CD4-positive, alpha-beta T cell (primary cell): ENCODE results near the gene CH25H. TPM values are rescaled to one million over a fixed set of nuclear protein-coding genes. Genes with fewer than 3 reads are reported as not detected.

Source experiments
- ATAC-seq: fragments of 200-7000 bp; cut with Tn5 transposase; one replicate; pipeline ENCODE4 v1.10.0; 2022; ENCODE audit warnings: mild to moderate bottlenecking; ENCODE audit not compliant: poor library complexity
- CTCF ChIA-PET: fragments of 350-600 bp; sonication (Branson Sonifier 250); formaldehyde crosslinking; loops from one replicate; lab custom pipeline; 2021; ENCODE audit warnings: antibody characterized with exemption, inconsistent platforms; lab: Charles Lee
- POLR2A ChIA-PET: fragments of 350-600 bp; sonication (Branson Sonifier 250); formaldehyde crosslinking; loops from one replicate; lab custom pipeline; 2021; ENCODE audit warnings: antibody characterized with exemption, inconsistent platforms; lab: Charles Lee
- DNase-seq, 14 experiments: peaks; one replicate each; pipeline ENCODE4 v3.0.0-alpha.2; 2013 to 2020; ENCODE audit warnings: mixed read lengths in 2 of 14
- H3K27ac ChIP-seq, 2 donors: one replicate each; pipeline versions ENCODE4 v1.5.1 to v1.7.0; 2013; ENCODE audit warnings: low read length in 2 of 2, low read depth in 1 of 2, mild to moderate bottlenecking in 1 of 2
- H3K27me3 ChIP-seq, 2 experiments: 1 replicate in 1 of 2; 2 replicates in 1 of 2; pipeline versions ENCODE4 v1.6.1 to v1.7.0; 2013; ENCODE audit warnings: low read length in 2 of 2, control low read depth in 1 of 2, mild to moderate bottlenecking in 1 of 2, moderate library complexity in 1 of 2; ENCODE audit not compliant: insufficient read depth in 2 of 2, control insufficient read depth in 1 of 2
- H3K36me3 ChIP-seq: one replicate; pipeline ENCODE4 v1.6.1; 2013; ENCODE audit warnings: low read length, control low read depth; ENCODE audit not compliant: insufficient read depth
- H3K4me1 ChIP-seq: one replicate; pipeline ENCODE4 v1.6.1; 2013; ENCODE audit warnings: low read length, control low read depth; ENCODE audit not compliant: insufficient read depth
- H3K4me3 ChIP-seq: one replicate; pipeline ENCODE4 v1.5.1; 2013; ENCODE audit warnings: mild to moderate bottlenecking, low read length, moderate library complexity
- H3K9me3 ChIP-seq, 2 experiments: 1 replicate in 1 of 2; 2 replicates in 1 of 2; pipeline versions ENCODE4 v1.6.1 to v1.7.0; 2013; ENCODE audit warnings: low read length in 2 of 2, mild to moderate bottlenecking in 2 of 2, control low read depth in 1 of 2, moderate library complexity in 1 of 2; ENCODE audit not compliant: control insufficient read depth in 1 of 2, insufficient read depth in 1 of 2
- H3K27ac Mint-ChIP-seq: one replicate; pipeline ENCODE4 v1.8.0; 2020; ENCODE audit warnings: mixed read lengths
- H3K27me3 Mint-ChIP-seq: one replicate; pipeline ENCODE4 v1.8.0; 2021; ENCODE audit warnings: mixed read lengths
- H3K36me3 Mint-ChIP-seq: one replicate; pipeline ENCODE4 v1.8.0; 2021; ENCODE audit warnings: low read depth, mixed read lengths
- H3K4me1 Mint-ChIP-seq: one replicate; pipeline ENCODE4 v1.8.0; 2021; ENCODE audit warnings: low read depth, mixed read lengths
- H3K4me3 Mint-ChIP-seq: one replicate; pipeline ENCODE4 v1.8.0; 2020; ENCODE audit warnings: mild to moderate bottlenecking, mixed read lengths
- H3K9me3 Mint-ChIP-seq: one replicate; pipeline ENCODE4 v1.8.0; 2020; ENCODE audit warnings: mixed read lengths
- intact Hi-C, 2 experiments: fragments of 100-400 bp; cut with DNase I in 1 of 2; cut with micrococcal nuclease in 1 of 2; formaldehyde crosslinking; loops; one replicate each; pipeline versions ENCODE4 v1.15.1 to v1.9.0; 2023 to 2025; cut with DNase I, micrococcal nuclease
- total RNA-seq, 174 experiments: library from RNA in 2 of 174; stranded (reverse) in 2 of 174; gene quantifications; one replicate each; pipeline ENCODE4 v1.2.3 and lab custom pipeline; 2021 to 2026
- TF ChIP-seq, protein P1 (sequence below): fragments of 200-600 bp; IDR thresholded peaks from one replicate; pipeline ENCODE4 v1.8.0; 2022; ENCODE audit warnings: antibody characterized with exemption, mild to moderate bottlenecking

Gene CH25H
- total RNA-seq, 2 experiments from 2014 or later: 0.49 to 0.50 TPM

- Mint-ChIP-seq H3K4me1 (peaks cover 9% of the 10 kb centered on the region), H3K27me3 (no peaks in the 10 kb centered on the region), H3K9me3 (no peaks in the 10 kb centered on the region), H3K36me3 (peaks cover 76% of the 10 kb centered on the region), H3K27ac (no peak overlapping the region), H3K4me3 (no peak overlapping the region)
- intact Hi-C loops: no loop called here
- Histone ChIP-seq H3K4me1 (no peaks in the 10 kb centered on the region), H3K9me3 (no peaks in the 10 kb centered on the region), H3K36me3 (peaks cover 31% of the 10 kb centered on the region), H3K27ac (no peak overlapping the region), H3K27me3 (no peaks in the 10 kb centered on the region), H3K4me3 (no peak overlapping the region)
- ChIA-PET POLR2A (no interaction called here), CTCF (no interaction called here)
- no peak for DNase-seq
- no peak for ATAC-seq
- TF ChIP-seq, protein P1, sequence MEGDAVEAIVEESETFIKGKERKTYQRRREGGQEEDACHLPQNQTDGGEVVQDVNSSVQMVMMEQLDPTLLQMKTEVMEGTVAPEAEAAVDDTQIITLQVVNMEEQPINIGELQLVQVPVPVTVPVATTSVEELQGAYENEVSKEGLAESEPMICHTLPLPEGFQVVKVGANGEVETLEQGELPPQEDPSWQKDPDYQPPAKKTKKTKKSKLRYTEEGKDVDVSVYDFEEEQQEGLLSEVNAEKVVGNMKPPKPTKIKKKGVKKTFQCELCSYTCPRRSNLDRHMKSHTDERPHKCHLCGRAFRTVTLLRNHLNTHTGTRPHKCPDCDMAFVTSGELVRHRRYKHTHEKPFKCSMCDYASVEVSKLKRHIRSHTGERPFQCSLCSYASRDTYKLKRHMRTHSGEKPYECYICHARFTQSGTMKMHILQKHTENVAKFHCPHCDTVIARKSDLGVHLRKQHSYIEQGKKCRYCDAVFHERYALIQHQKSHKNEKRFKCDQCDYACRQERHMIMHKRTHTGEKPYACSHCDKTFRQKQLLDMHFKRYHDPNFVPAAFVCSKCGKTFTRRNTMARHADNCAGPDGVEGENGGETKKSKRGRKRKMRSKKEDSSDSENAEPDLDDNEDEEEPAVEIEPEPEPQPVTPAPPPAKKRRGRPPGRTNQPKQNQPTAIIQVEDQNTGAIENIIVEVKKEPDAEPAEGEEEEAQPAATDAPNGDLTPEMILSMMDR: no peak
Observed at GRCh38 chr10:89226891-89227290, 19.8 kb upstream of the CH25H start.

DNA sequence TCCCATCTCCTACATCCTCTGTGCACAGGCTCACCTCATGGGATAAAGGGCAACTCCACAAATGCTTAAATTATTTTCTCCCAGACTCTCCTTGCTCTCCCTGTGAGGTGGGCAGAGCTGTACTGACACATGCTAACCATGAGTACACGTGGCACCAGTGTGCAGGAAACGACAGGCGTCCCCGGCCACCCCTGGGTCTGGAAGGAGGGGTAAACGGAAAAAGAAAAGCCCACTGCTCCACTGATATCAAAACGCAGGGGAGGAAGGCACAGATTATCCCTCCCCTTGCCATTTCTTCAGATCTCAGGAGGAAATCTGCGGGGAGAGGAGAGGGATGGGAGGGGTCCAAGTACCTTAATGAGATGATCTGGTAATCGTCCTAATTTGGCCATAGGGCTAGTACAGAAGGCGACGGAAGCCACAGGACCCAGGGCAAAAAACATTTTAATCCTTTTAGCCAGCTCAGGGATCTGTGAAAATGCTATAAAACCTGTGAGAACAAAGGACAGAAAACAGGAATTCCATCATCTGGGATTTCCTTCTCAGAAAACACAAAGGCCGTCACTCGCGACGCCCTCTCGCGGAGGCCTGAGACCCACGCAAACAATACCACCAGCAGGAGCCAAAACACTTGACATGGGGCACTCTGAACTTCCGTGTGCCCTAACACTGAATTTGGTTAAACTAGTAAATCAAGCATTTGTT lies 17.8 kb upstream of the CH25H start:
- peak in 3 of 14 experiments; percentile 29 to 35 (median 34) for DNase-seq
- Mint-ChIP-seq H3K27ac (no peak overlapping the region), H3K36me3 (peaks cover 80% of the 10 kb centered on the region), H3K27me3 (no peaks in the 10 kb centered on the region), H3K4me1 (peaks cover 9% of the 10 kb centered on the region), H3K4me3 (peak overlapping the region; percentile 20), H3K9me3 (no peaks in the 10 kb centered on the region)
- H3K27me3 ChIP-seq: no peaks in the 10 kb centered on the region
- intact Hi-C loops: no loop called here
- TF ChIP-seq, protein P1: peak; percentile 23
- H3K4me1 ChIP-seq: no peaks in the 10 kb centered on the region
- peaks cover 38% of the 10 kb centered on the region for H3K36me3 ChIP-seq
- ChIA-PET CTCF (interaction anchor here (0.9 kb wide), 1 partner anchor 27 kb away, joined by 3 read pairs; the partner anchor contains the start of gene LIPA), POLR2A (no interaction called here)
- H3K9me3 ChIP-seq: no peaks in the 10 kb centered on the region
- H3K4me3 ChIP-seq: peak overlapping the region; percentile 2
- no peak overlapping the region for H3K27ac ChIP-seq
- ATAC-seq: no peak

DNA sequence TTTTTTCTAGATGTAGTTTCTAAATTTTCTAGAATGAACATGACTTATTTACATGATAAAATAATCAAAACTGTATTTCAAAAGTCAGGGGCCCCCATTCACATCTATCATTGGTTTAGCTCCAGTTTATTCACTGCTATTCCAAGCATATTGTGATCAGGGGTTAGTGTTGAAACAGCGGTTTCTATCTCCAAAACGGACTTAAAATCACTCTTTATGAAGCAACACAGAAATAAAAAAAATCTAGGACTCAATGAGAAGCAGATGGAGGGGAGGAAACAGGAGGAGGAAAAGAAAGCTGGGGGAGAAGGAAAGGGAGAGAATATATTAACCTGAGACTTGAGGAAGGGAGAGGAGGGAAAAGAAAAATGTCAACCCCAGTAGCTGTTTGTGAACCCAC lies 14.8 kb upstream of the CH25H start:
- Histone ChIP-seq H3K27ac (no peak overlapping the region), H3K36me3 (peaks cover 24% of the 10 kb centered on the region), H3K4me1 (peaks cover 3% of the 10 kb centered on the region), H3K4me3 (no peak overlapping the region), H3K27me3 (no peaks in the 10 kb centered on the region), H3K9me3 (no peaks in the 10 kb centered on the region)
- DNase-seq (no peak), ATAC-seq (no peak)
- Mint-ChIP-seq H3K4me3 (no peak overlapping the region), H3K27ac (peak overlapping the region; percentile 35), H3K9me3 (no peaks in the 10 kb centered on the region), H3K4me1 (peaks cover 18% of the 10 kb centered on the region), H3K27me3 (no peaks in the 10 kb centered on the region), H3K36me3 (peaks cover 72% of the 10 kb centered on the region)
- ChIA-PET POLR2A (no interaction called here), CTCF (interaction anchor here (0.9 kb wide), 1 partner anchor 8 kb away, joined by 3 read pairs; no protein-coding TSS in a partner anchor)
- TF ChIP-seq, protein P1: no peak
- intact Hi-C loops: no loop called here
